Neural cell (in vitro differentiated cells): ENCODE measurements around the gene TTF1. TPM values are rescaled to one million over a fixed set of nuclear protein-coding genes. Genes with fewer than 3 reads are reported as not detected.

Experiments used
- H2AFZ ChIP-seq: fragments of 200-600, 300-800 bp; sonication (generic), shearing (Covaris generic); 2 replicates; pipeline ENCODE4 v1.6.0; 2014; ENCODE audit warnings: low read depth, mild to moderate bottlenecking, antibody characterized with exemption, low read length, moderate library complexity
- H3F3A ChIP-seq: fragments of 200-600 bp; shearing (Covaris generic); 2 replicates; pipeline ENCODE4 v1.6.1; 2016; ENCODE audit warnings: mild to moderate bottlenecking, moderate library complexity, mixed read lengths, antibody characterized with exemption, low read length; ENCODE audit not compliant: insufficient read depth, poor library complexity, severe bottlenecking
- H3K27ac ChIP-seq: fragments of 200-600, 300-800 bp; sonication (generic), shearing (Covaris generic); 2 replicates; pipeline ENCODE4 v1.5.1; 2014; ENCODE audit warnings: mild to moderate bottlenecking, low read length, moderate library complexity
- H3K27me3 ChIP-seq: fragments of 300-800, 200-600 bp; sonication (generic), shearing (Covaris generic); 2 replicates; pipeline ENCODE4 v1.6.0; 2014; ENCODE audit warnings: mild to moderate bottlenecking, low read depth, low read length, moderate library complexity; ENCODE audit not compliant: insufficient read depth
- H3K36me3 ChIP-seq: fragments of 300-800, 200-600 bp; sonication (generic), shearing (Covaris generic); 2 replicates; pipeline ENCODE4 v1.5.1; 2014; ENCODE audit warnings: mild to moderate bottlenecking, antibody characterized with exemption, low read length, moderate library complexity; ENCODE audit not compliant: insufficient read depth
- H3K4me2 ChIP-seq: fragments of 300-800, 200-600 bp; sonication (generic), shearing (Covaris generic); 2 replicates; pipeline ENCODE4 v1.6.0; 2014; ENCODE audit warnings: mild to moderate bottlenecking, low read length
- H3K4me3 ChIP-seq: fragments of 300-800, 200-600 bp; sonication (generic), shearing (Covaris generic); 2 replicates; pipeline ENCODE4 v1.5.1; 2014; ENCODE audit warnings: mild to moderate bottlenecking, low read length, moderate library complexity
- H3K79me2 ChIP-seq: fragments of 200-600 bp; shearing (Covaris generic); replicated peaks from 2 replicates; pipeline ENCODE4 v1.6.0; 2014; ENCODE audit warnings: mild to moderate bottlenecking, low read length, moderate library complexity; ENCODE audit not compliant: insufficient read depth
- H3K9ac ChIP-seq: fragments of 300-800, 200-600 bp; sonication (generic), shearing (Covaris generic); 2 replicates; pipeline ENCODE4 v1.6.1; 2016; ENCODE audit warnings: mild to moderate bottlenecking, low read length, mixed read lengths
- H3K9me2 ChIP-seq: fragments of 200-600 bp; shearing (Covaris generic); 2 replicates; pipeline ENCODE4 v1.6.1; 2016; ENCODE audit warnings: mild to moderate bottlenecking, low read length, mixed read lengths; ENCODE audit not compliant: insufficient read depth
- H3K9me3 ChIP-seq: fragments of 200-600, 300-800 bp; sonication (generic), shearing (Covaris generic); 2 replicates; pipeline ENCODE4 v1.6.1; 2016; ENCODE audit warnings: mild to moderate bottlenecking, mixed run types, low read length, moderate library complexity, mixed read lengths
- H4K20me1 ChIP-seq: fragments of 200-600 bp; shearing (Covaris generic); 2 replicates; pipeline ENCODE4 v1.6.1; 2016; ENCODE audit warnings: mild to moderate bottlenecking, mixed run types; ENCODE audit not compliant: insufficient read depth
- CTCF ChIP-seq: fragments of 450-650 bp; IDR thresholded peaks from 2 replicates; pipeline ENCODE4 v1.5.1; 2014; ENCODE audit warnings: antibody characterized with exemption, mild to moderate bottlenecking, moderate library complexity; ENCODE audit not compliant: poor library complexity, severe bottlenecking
- EP300 ChIP-seq: fragments of 450-650 bp; conservative IDR thresholded peaks from 2 replicates; pipeline ENCODE4 v1.6.1; 2014; ENCODE audit warnings: antibody characterized with exemption, mild to moderate bottlenecking, moderate library complexity; ENCODE audit not compliant: poor library complexity, severe bottlenecking
- EZH2 ChIP-seq: fragments of 200-600, 300-800 bp; shearing (Covaris generic), sonication (generic); IDR thresholded peaks from 2 replicates; pipeline ENCODE4 v1.6.1; 2014; ENCODE audit warnings: antibody characterized with exemption, low read length, borderline replicate concordance, mild to moderate bottlenecking; ENCODE audit not compliant: insufficient read depth, poor library complexity, severe bottlenecking
- MXI1 ChIP-seq: fragments of 450-650 bp; conservative IDR thresholded peaks from 2 replicates; pipeline ENCODE4 v1.6.1; 2014; ENCODE audit warnings: antibody characterized with exemption, mild to moderate bottlenecking; ENCODE audit not compliant: poor library complexity, severe bottlenecking
- POLR2AphosphoS5 ChIP-seq: IDR thresholded peaks from 2 replicates; pipeline ENCODE4 v1.6.1; 2012
- RAD21 ChIP-seq: fragments of 450-650 bp; conservative IDR thresholded peaks from 2 replicates; pipeline ENCODE4 v1.6.1; 2014; ENCODE audit warnings: antibody characterized with exemption, mild to moderate bottlenecking, moderate library complexity
- REST ChIP-seq: IDR thresholded peaks from 2 replicates; pipeline ENCODE4 v1.6.1; 2012; ENCODE audit warnings: borderline replicate concordance
- SMC3 ChIP-seq: fragments of 450-650 bp; conservative IDR thresholded peaks from 2 replicates; pipeline ENCODE4 v1.6.1; 2014; ENCODE audit warnings: antibody characterized with exemption, mild to moderate bottlenecking, moderate library complexity; ENCODE audit not compliant: poor library complexity
- TAF1 ChIP-seq: IDR thresholded peaks from 2 replicates; pipeline ENCODE4 v1.6.1; 2012; ENCODE audit warnings: low read depth
- polyA plus RNA-seq: library from polyadenylated mRNA; depleted of rRNA; stranded (reverse); fragments of >200 nt; gene quantifications from 2 replicates; pipeline ENCODE4 v1.2.3, GENCODE V29; 2014

Gene TTF1
- polyA plus RNA-seq, 1 donor from 2014 or later: 27.1 TPM

- Histone ChIP-seq H3K4me3 (peak overlapping the region; percentile 50), H3K9me3 (no peaks in the 10 kb centered on the region), H2AFZ (no peak overlapping the region), H3K9ac (peak overlapping the region; percentile 26), H4K20me1 (no peaks in the 10 kb centered on the region), H3K79me2 (no peaks in the 10 kb centered on the region), H3K4me2 (peak overlapping the region; percentile 58), H3K27ac (peak overlapping the region; percentile 63), H3K27me3 (no peaks in the 10 kb centered on the region), H3K36me3 (no peaks in the 10 kb centered on the region), H3F3A (peaks cover 10% of the 10 kb centered on the region), H3K9me2 (no peaks in the 10 kb centered on the region)
- no peak for TF ChIP-seq EZH2
- TF ChIP-seq CTCF: no peak
- TF ChIP-seq RAD21: no peak
- TF ChIP-seq REST: peak; percentile 89
- peak; percentile 44 for TF ChIP-seq POLR2AphosphoS5
- TF ChIP-seq MXI1: no peak
- TF ChIP-seq TAF1: no peak
- no peak for TF ChIP-seq SMC3
- peak; percentile 62 for TF ChIP-seq EP300
Observed at GRCh38 chr9:132441404-132441803, 34.8 kb upstream of the TTF1 start.

- Histone ChIP-seq H3K9ac (peak overlapping the region; percentile 32), H3K4me2 (peak overlapping the region; percentile 58), H3K9me2 (no peaks in the 10 kb centered on the region), H3F3A (peaks cover 10% of the 10 kb centered on the region), H3K27ac (peak overlapping the region; percentile 63), H4K20me1 (no peaks in the 10 kb centered on the region), H3K9me3 (no peaks in the 10 kb centered on the region), H3K4me3 (peak overlapping the region; percentile 50), H3K36me3 (no peaks in the 10 kb centered on the region), H2AFZ (no peak overlapping the region), H3K79me2 (no peaks in the 10 kb centered on the region), H3K27me3 (no peaks in the 10 kb centered on the region)
- TF ChIP-seq RAD21: no peak
Observed at GRCh38 chr9:132440735-132441134, 34.1 kb upstream of the TTF1 start.

GRCh38 chr9:132439153-132439552, 32.5 kb upstream of the TTF1 start:
- no peaks in the 10 kb centered on the region for H3K9me3 ChIP-seq
- no peaks in the 10 kb centered on the region for H3K36me3 ChIP-seq
- no peak overlapping the region for H3K4me2 ChIP-seq
- no peaks in the 10 kb centered on the region for H3K9me2 ChIP-seq
- H3K9ac ChIP-seq: no peak overlapping the region
- no peaks in the 10 kb centered on the region for H4K20me1 ChIP-seq
- H3K79me2 ChIP-seq: no peaks in the 10 kb centered on the region
- no peak overlapping the region for H3K27ac ChIP-seq
- no peak overlapping the region for H3K4me3 ChIP-seq
- H3F3A ChIP-seq: peaks cover 10% of the 10 kb centered on the region
- no peak overlapping the region for H2AFZ ChIP-seq
- TF ChIP-seq MXI1: no peak
- TF ChIP-seq TAF1: no peak
- no peak for TF ChIP-seq CTCF
- TF ChIP-seq RAD21: no peak
- no peak for TF ChIP-seq EP300
- TF ChIP-seq REST: no peak
- no peak for TF ChIP-seq SMC3
- H3K27me3 ChIP-seq: no peaks in the 10 kb centered on the region
